Endothelial cell of umbilical vein (primary cell): ENCODE results near the gene CACNG4. TPM values are rescaled to one million over a fixed set of nuclear protein-coding genes. Genes with fewer than 3 reads are reported as not detected.

Experiments used
- BruUV-seq: library from RNA; stranded (reverse); fragments of 400-500 nt; replicated peaks from 2 replicates; lab custom pipeline; 2021; lab: Mats Ljungman, UMichigan
- CTCF ChIA-PET: fragments of 300-600, 350-600 bp; sonication (Branson Sonifier 250); formaldehyde crosslinking; loops from one replicate; lab custom pipeline; 2021; ENCODE audit warnings: antibody characterized with exemption, inconsistent platforms; lab: Charles Lee
- POLR2A ChIA-PET: fragments of 300-600, 350-600 bp; sonication (Branson Sonifier 250); formaldehyde crosslinking; loops from one replicate; lab custom pipeline; 2021; ENCODE audit warnings: antibody characterized with exemption, inconsistent platforms; lab: Charles Lee
- DNase-seq: peaks from one replicate; pipeline ENCODE4 v3.0.0-alpha.2; 2011; ENCODE audit warnings: low read depth, low spot score
- FAIRE-seq: peaks from 2 replicates; lab custom pipeline; 2011; peaks lifted over from hg19 to GRCh38; lab: Jason Lieb, UNC
- H2AFZ ChIP-seq: 2 replicates; pipeline ENCODE4 v1.6.0; 2012; ENCODE audit warnings: low read depth, low read length, control low read depth, inconsistent platforms
- H3K27ac ChIP-seq: 2 replicates; pipeline ENCODE4 v1.5.1; 2011; ENCODE audit warnings: low read depth, mild to moderate bottlenecking, control low read depth, low read length, moderate library complexity; ENCODE audit not compliant: insufficient read depth
- H3K27me3 ChIP-seq, 2 experiments: 2 replicates each; pipeline versions ENCODE4 v1.6.0 to v1.6.1; 2011; ENCODE audit warnings: low read length in 2 of 2, mixed read lengths in 1 of 2; ENCODE audit not compliant: control insufficient read depth in 2 of 2, insufficient read depth in 2 of 2
- H3K36me3 ChIP-seq, 2 experiments: 2 replicates in 1 of 2; 3 replicates in 1 of 2; pipeline ENCODE4 v1.5.1; 2011; ENCODE audit warnings: low read length in 2 of 2, mild to moderate bottlenecking in 1 of 2, moderate library complexity in 1 of 2; ENCODE audit not compliant: control insufficient read depth in 2 of 2, insufficient read depth in 2 of 2; ENCODE audit errors: extremely low read depth in 1 of 2
- H3K4me1 ChIP-seq: 3 replicates; pipeline ENCODE4 v1.5.1; 2011; ENCODE audit warnings: mild to moderate bottlenecking, low read length; ENCODE audit not compliant: control insufficient read depth, insufficient read depth; ENCODE audit errors: extremely low read depth
- H3K4me2 ChIP-seq: 2 replicates; pipeline ENCODE4 v1.6.1; 2011; ENCODE audit warnings: low read length, control low read depth, mixed read lengths; ENCODE audit not compliant: insufficient read depth
- H3K4me3 ChIP-seq, 3 experiments: fragments of 200-600 bp in 1 of 3; sonication (generic), shearing (Covaris generic) in 1 of 3; replicated peaks in 1 of 3; 2 replicates each; pipeline ENCODE4 v1.5.1; 2011 to 2016; ENCODE audit warnings: control low read depth in 3 of 3, low read length in 3 of 3, mild to moderate bottlenecking in 2 of 3, inconsistent platforms in 1 of 3, low read depth in 1 of 3, moderate library complexity in 1 of 3; ENCODE audit not compliant: insufficient read depth in 1 of 3
- H3K79me2 ChIP-seq: 2 replicates; pipeline ENCODE4 v1.6.0; 2012; ENCODE audit warnings: low read length, inconsistent platforms; ENCODE audit not compliant: control insufficient read depth, insufficient read depth
- H3K9ac ChIP-seq: replicated peaks from 2 replicates; pipeline ENCODE3; 2011; ENCODE audit warnings: low read length, control low read depth; ENCODE audit not compliant: insufficient read depth; ENCODE audit errors: extremely low read depth
- H3K9me1 ChIP-seq: replicated peaks from 3 replicates; pipeline ENCODE4 v1.6.0; 2011; ENCODE audit warnings: mild to moderate bottlenecking, low read length; ENCODE audit not compliant: control insufficient read depth, insufficient read depth; ENCODE audit errors: extremely low read depth
- H3K9me3 ChIP-seq: replicated peaks from 2 replicates; pipeline ENCODE4 v1.5.1; 2012; ENCODE audit warnings: low read length, inconsistent platforms; ENCODE audit not compliant: control insufficient read depth, insufficient read depth
- H4K20me1 ChIP-seq: replicated peaks from 2 replicates; pipeline ENCODE3; 2011; ENCODE audit warnings: mild to moderate bottlenecking, low read length; ENCODE audit not compliant: control insufficient read depth, insufficient read depth; ENCODE audit errors: extremely low read depth
- EZH2 ChIP-seq: IDR thresholded peaks from 2 replicates; pipeline ENCODE4 v1.6.1; 2012; ENCODE audit warnings: borderline replicate concordance, low read depth, mild to moderate bottlenecking, moderate library complexity, low read length, inconsistent platforms; ENCODE audit not compliant: severe bottlenecking
- FOS ChIP-seq: IDR thresholded peaks from 2 replicates; pipeline ENCODE4 v1.6.1; 2011; ENCODE audit warnings: mild to moderate bottlenecking, low read length, moderate library complexity, borderline replicate concordance; ENCODE audit not compliant: insufficient read depth
- GATA2 ChIP-seq: IDR thresholded peaks from 2 replicates; pipeline ENCODE4 v1.7.0; 2011; ENCODE audit warnings: low read depth, mild to moderate bottlenecking, moderate library complexity, mixed read lengths, low read length; ENCODE audit not compliant: insufficient read length, insufficient read depth
- JUN ChIP-seq: IDR thresholded peaks from 2 replicates; pipeline ENCODE4 v1.6.1; 2011; ENCODE audit warnings: borderline replicate concordance, low read depth; ENCODE audit not compliant: insufficient read length, insufficient read depth
- MYC ChIP-seq: IDR thresholded peaks from one replicate; pipeline ENCODE4 v1.6.1; 2011; ENCODE audit warnings: mild to moderate bottlenecking, low read depth, low read length
- POLR2A ChIP-seq: IDR thresholded peaks from 2 replicates; pipeline ENCODE4 v1.6.1; 2012; ENCODE audit warnings: low read depth, mild to moderate bottlenecking, control low read depth, low read length
- POLR2AphosphoS5 ChIP-seq: IDR thresholded peaks from 2 replicates; pipeline ENCODE4 v1.6.1; 2012; ENCODE audit warnings: low read depth, mild to moderate bottlenecking, control low read depth, low read length, moderate library complexity; ENCODE audit not compliant: insufficient read depth
- dilution Hi-C: fragments of 300-500 bp; cut with MboI; formaldehyde crosslinking; loops from one replicate; pipeline ENCODE4 v1.15.0; 2019; ENCODE audit warnings: low sequenced_read_pairs; ENCODE audit not compliant: extremely low pct_ligation_motif_present
- intact Hi-C: fragments of 100-400 bp; cut with micrococcal nuclease; formaldehyde crosslinking; loops from one replicate; pipeline ENCODE4 v1.10.0; 2022
- polyA plus RNA-seq, 4 experiments: library from polyadenylated mRNA; depleted of rRNA in 3 of 4; stranded (reverse) in 3 of 4; unstranded in 1 of 4; fragments of >200 nt; gene quantifications; 2 replicates each; pipeline versions ENCODE4 v1.2.1 to v1.2.3, GENCODE V29; 2011 to 2012; ENCODE audit warnings: missing spikeins in 1 of 4
- total RNA-seq: library from RNA; stranded (reverse); gene quantifications from 2 replicates; pipeline ENCODE4 v1.2.3, GENCODE V29; 2021
- TF ChIP-seq, protein P1 (sequence below): IDR thresholded peaks from 2 replicates; pipeline ENCODE4 v1.6.1; 2011; ENCODE audit not compliant: insufficient read depth, insufficient read length
- TF ChIP-seq, protein P2 (sequence below), 2 donors: IDR thresholded peaks; 1 replicate in 1 of 2; 2 replicates in 1 of 2; pipeline ENCODE4 v1.5.1; 2011; ENCODE audit warnings: low read length in 2 of 2, mild to moderate bottlenecking in 2 of 2, moderate library complexity in 2 of 2, control low read depth in 1 of 2, inconsistent platforms in 1 of 2, low read depth in 1 of 2; ENCODE audit not compliant: insufficient read depth in 1 of 2; ENCODE audit errors: extremely low read depth in 1 of 2

CACNG4 gene
- total and polyA plus RNA-seq, 2 donors (not counting 3 experiments of a cell fraction or from before 2014, with no cell fraction given): not detected

DNA sequence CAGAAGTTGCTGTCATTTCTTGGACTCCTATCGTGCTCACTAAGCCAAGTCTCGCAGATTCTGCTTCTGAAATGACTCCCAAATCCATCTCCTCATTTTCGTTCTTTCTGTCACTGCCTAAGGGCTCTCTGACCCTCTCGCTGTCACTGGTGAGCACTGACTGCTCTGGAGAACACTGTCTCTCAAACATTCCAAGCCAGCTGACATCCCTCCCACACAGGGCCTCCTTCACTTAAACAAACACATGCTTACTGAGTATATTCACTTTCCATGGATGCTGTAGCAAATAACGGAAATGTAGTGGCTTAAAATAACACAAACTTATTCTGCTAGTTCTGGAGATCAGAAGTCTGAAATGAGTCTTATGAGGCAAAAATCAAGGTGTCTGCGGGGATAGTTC lies 98.6 kb downstream of the CACNG4 start:
- H3K4me3 ChIP-seq: no peak overlapping the region
- ChIA-PET POLR2A (no interaction called here), CTCF (no interaction called here)
- H3K9me3 ChIP-seq: no peaks in the 10 kb centered on the region
- H3K27ac ChIP-seq: no peak overlapping the region
- dilution Hi-C loops (no loop called here), intact Hi-C loops (no loop called here)
- H4K20me1 ChIP-seq: no peaks in the 10 kb centered on the region
- no peaks in the 10 kb centered on the region for H3K36me3 ChIP-seq
- no peaks in the 10 kb centered on the region for H3K9me1 ChIP-seq
- H3K79me2 ChIP-seq: no peaks in the 10 kb centered on the region
- H3K4me2 ChIP-seq: no peak overlapping the region
- FAIRE-seq (no peak), DNase-seq (no peak)
- H3K4me1 ChIP-seq: no peaks in the 10 kb centered on the region
- H2AFZ ChIP-seq: no peak overlapping the region
- H3K27me3 ChIP-seq: no peaks in the 10 kb centered on the region
- no peak overlapping the region for H3K9ac ChIP-seq
- TF ChIP-seq POLR2AphosphoS5 (no peak), POLR2A (no peak), FOS (no peak), MYC (no peak), EZH2 (no peak), GATA2 (no peak), JUN (no peak)
- TF ChIP-seq, protein P1, sequence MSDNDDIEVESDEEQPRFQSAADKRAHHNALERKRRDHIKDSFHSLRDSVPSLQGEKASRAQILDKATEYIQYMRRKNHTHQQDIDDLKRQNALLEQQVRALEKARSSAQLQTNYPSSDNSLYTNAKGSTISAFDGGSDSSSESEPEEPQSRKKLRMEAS: no peak
- TF ChIP-seq, protein P2, sequence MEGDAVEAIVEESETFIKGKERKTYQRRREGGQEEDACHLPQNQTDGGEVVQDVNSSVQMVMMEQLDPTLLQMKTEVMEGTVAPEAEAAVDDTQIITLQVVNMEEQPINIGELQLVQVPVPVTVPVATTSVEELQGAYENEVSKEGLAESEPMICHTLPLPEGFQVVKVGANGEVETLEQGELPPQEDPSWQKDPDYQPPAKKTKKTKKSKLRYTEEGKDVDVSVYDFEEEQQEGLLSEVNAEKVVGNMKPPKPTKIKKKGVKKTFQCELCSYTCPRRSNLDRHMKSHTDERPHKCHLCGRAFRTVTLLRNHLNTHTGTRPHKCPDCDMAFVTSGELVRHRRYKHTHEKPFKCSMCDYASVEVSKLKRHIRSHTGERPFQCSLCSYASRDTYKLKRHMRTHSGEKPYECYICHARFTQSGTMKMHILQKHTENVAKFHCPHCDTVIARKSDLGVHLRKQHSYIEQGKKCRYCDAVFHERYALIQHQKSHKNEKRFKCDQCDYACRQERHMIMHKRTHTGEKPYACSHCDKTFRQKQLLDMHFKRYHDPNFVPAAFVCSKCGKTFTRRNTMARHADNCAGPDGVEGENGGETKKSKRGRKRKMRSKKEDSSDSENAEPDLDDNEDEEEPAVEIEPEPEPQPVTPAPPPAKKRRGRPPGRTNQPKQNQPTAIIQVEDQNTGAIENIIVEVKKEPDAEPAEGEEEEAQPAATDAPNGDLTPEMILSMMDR (IDR thresholded peaks at IDR 0.05; ENCODE audit: extremely low read depth in 1 of 2, insufficient read depth in 1 of 2, low read depth in 1 of 2, low read length in 2 of 2): no peak
- no TSS peak for BruUV-seq
